HUES6 (cell line): ENCODE measurements around the gene PNISR.

ENCODE experiments used
- H3K27ac ChIP-seq: 2 replicates; pipeline ENCODE4 v1.7.0; 2013; ENCODE audit warnings: low read depth, mild to moderate bottlenecking, low read length, inconsistent platforms
- H3K27me3 ChIP-seq: 2 replicates; pipeline ENCODE4 v1.6.1; 2013; ENCODE audit warnings: low read length; ENCODE audit not compliant: control insufficient read depth, insufficient read depth
- H3K36me3 ChIP-seq: 2 replicates; pipeline ENCODE4 v1.6.1; 2013; ENCODE audit warnings: low read length; ENCODE audit not compliant: control insufficient read depth, insufficient read depth
- H3K4me1 ChIP-seq: 2 replicates; pipeline ENCODE4 v1.6.1; 2013; ENCODE audit warnings: low read length; ENCODE audit not compliant: control insufficient read depth, insufficient read depth
- H3K4me3 ChIP-seq: 2 replicates; pipeline ENCODE4 v1.5.1; 2013; ENCODE audit warnings: low read depth, low read length
- H3K9ac ChIP-seq: one replicate; pipeline ENCODE4 v1.6.1; 2013; ENCODE audit warnings: mild to moderate bottlenecking, low read length
- H3K9me3 ChIP-seq: 2 replicates; pipeline ENCODE4 v1.6.1; 2013; ENCODE audit warnings: low read depth, low read length; ENCODE audit not compliant: control insufficient read depth, insufficient read depth

Gene PNISR

DNA sequence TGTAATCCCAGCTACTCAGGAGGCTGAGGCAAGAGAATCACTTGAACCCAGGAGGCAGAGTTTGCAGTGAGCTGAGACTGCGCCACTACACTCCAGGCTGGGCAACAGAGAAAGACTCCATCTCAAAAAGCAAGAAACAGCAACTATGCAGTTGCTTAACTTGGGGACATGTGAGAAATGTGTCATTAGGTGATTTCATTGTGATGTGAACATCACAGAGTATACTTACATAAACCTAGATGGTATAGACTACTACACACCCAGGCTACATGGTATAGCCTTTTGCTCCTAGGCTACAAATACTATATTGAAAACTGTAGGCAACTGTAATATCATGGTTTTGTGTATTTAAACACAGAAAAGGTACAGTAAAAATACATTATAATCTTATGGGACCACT lies 27.8 kb downstream of the PNISR start:
- no peak overlapping the region for H3K4me3 ChIP-seq
- no peaks in the 10 kb centered on the region for H3K9me3 ChIP-seq
- H3K27me3 ChIP-seq = no peaks in the 10 kb centered on the region
- H3K27ac ChIP-seq = no peak overlapping the region
- H3K36me3 ChIP-seq = peaks cover 46% of the 10 kb centered on the region
- no peak overlapping the region for H3K9ac ChIP-seq
- H3K4me1 ChIP-seq = no peaks in the 10 kb centered on the region

DNA sequence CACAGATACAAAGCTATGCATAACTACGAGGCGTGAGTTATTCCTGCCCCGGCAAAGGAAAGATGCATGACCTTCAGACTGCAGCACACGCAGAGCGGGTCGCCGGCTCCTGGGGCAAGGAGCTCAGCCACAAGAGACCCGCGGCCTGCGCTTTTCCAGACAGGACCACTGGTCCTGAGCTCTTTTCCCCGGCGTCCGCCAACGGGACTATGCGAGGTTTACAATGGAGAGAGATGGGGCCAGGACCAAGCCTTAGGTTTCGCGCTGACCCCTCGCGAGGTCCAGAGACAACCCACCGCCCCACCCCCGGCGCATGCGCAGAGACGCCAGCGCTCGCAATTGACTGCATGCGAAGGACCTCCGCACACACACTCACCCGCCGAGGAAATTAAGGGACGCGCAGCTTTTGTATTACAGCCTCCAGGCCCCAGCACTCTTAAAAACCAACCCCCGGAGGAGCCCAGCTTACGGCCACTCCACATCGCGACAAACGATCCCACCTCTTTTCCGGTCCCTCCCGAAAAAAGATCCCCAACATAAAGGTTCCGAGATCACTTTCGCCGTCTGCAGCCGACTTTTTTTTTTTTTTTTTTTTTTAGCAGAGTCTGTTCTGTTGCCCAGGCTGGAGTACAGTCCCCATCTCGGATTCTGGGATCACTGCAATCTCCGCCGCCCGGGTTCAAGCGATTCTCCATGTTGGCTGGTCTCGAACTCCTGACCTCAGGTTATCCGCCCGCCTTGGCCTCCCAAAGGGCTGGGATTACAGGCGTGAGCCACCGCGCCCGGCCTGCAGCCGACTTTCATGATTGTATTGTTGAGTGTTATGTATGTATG lies 31.2 kb downstream of the PNISR start, which contains the start of gene COQ3:
TSS of gene COQ3 (minus strand) at position 498 of the 834 bp plus-strand sequence. CDS start at position 482, 16 bp downstream.
- Histone ChIP-seq H3K9ac (peak within 1 kb of the TSS; percentile 94), H3K36me3 (peaks cover 12% of the 10 kb centered on the region), H3K4me1 (no peaks in the 10 kb centered on the region), H3K9me3 (no peaks in the 10 kb centered on the region), H3K27ac (peak within 1 kb of the TSS; percentile 97), H3K4me3 (peak within 1 kb of the TSS; percentile 97), H3K27me3 (no peaks in the 10 kb centered on the region)

DNA sequence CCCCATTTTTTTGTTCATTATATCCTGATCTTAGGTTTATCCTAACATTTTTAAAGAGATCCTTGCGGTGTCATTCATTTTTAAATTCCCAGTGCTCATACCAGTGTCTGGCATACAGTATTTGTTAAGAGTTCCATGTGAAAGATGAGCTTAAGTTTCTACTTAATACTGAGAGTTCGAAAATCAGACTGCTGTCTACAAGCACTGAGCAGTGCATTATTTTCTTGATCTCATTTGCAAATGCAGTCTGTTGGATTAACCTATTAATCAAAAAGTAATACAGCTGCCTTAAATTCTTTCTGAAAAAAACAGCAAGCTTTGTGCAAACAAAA lies 31.8 kb downstream of the PNISR start:
- H3K9ac ChIP-seq = peak overlapping the region; percentile 94
- no peaks in the 10 kb centered on the region for H3K4me1 ChIP-seq
- no peaks in the 10 kb centered on the region for H3K9me3 ChIP-seq
- peak overlapping the region; percentile 97 for H3K4me3 ChIP-seq
- H3K36me3 ChIP-seq = peaks cover 8% of the 10 kb centered on the region
- H3K27ac ChIP-seq = peak overlapping the region; percentile 97
- no peaks in the 10 kb centered on the region for H3K27me3 ChIP-seq

DNA sequence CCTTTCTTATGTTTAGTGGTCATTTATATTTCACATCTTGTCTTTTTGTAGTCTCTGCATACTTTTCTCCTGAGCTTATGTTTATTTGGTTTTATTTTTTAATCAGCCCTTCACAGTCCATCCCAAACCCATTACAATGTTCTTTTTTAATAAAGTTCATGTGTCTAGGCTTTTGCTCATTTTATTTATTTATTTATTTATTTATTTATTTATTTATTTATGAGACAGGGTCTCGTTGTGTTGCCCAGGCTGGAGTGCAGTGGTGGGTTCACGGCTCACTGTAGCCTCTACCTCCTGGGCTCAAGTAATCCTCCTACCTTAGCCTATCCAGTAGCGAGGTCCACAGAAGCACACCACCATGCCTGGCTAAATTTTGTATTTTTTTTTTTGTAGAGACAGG lies 34.2 kb downstream of the PNISR start:
- H3K36me3 ChIP-seq = no peaks in the 10 kb centered on the region

GRCh38 chr6:99384507-99384906 lies 40.6 kb downstream of the PNISR start:
- no peaks in the 10 kb centered on the region for H3K4me1 ChIP-seq
- H3K27ac ChIP-seq = no peak overlapping the region
- H3K9ac ChIP-seq = no peak overlapping the region
- no peaks in the 10 kb centered on the region for H3K27me3 ChIP-seq
- H3K4me3 ChIP-seq = no peak overlapping the region
- no peaks in the 10 kb centered on the region for H3K9me3 ChIP-seq
- H3K36me3 ChIP-seq = no peaks in the 10 kb centered on the region

More for the DNA sequence above, 34.2 kb downstream of the PNISR start:
- Histone ChIP-seq H3K27ac (no peak overlapping the region), H3K27me3 (no peaks in the 10 kb centered on the region), H3K9ac (no peak overlapping the region), H3K9me3 (no peaks in the 10 kb centered on the region), H3K4me3 (no peak overlapping the region), H3K4me1 (no peaks in the 10 kb centered on the region)

DNA sequence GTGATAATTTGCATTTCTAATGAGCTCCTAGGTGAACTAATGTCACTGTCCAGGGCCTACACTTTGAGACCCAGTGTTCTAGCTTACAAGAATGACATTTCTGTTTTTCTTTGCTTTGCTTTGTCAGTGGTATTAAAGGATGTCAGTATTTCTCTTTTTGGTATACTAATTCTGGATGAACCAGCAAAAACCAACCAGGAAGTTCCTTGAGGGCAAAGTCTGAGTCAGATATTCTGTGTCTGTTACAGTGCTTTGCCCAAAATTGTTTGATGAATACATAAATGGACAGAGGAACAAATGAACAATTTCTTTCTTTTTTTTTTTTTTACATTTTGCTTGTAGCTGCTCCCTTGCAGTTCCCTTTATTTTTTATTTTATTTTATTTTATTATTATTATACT lies 46.5 kb downstream of the PNISR start:
- no peak overlapping the region for H3K27ac ChIP-seq

GRCh38 chr6:99369533-99369932 lies 55.6 kb downstream of the PNISR start:
- no peaks in the 10 kb centered on the region for H3K36me3 ChIP-seq
- no peaks in the 10 kb centered on the region for H3K27me3 ChIP-seq
- no peaks in the 10 kb centered on the region for H3K9me3 ChIP-seq
- H3K4me1 ChIP-seq = peaks cover 4% of the 10 kb centered on the region; the same call in 1 of the 2 replicates
- H3K9ac ChIP-seq = no peak overlapping the region
- H3K27ac ChIP-seq = no peak overlapping the region
- no peak overlapping the region for H3K4me3 ChIP-seq

More for the DNA sequence above, 46.5 kb downstream of the PNISR start:
- Histone ChIP-seq H3K9ac (no peak overlapping the region), H3K36me3 (no peaks in the 10 kb centered on the region), H3K4me3 (no peak overlapping the region), H3K4me1 (no peaks in the 10 kb centered on the region), H3K9me3 (no peaks in the 10 kb centered on the region), H3K27me3 (no peaks in the 10 kb centered on the region)

- H3K4me3 ChIP-seq = no peak overlapping the region
Measured at GRCh38 chr6:99366852-99367251, 58.3 kb downstream of the PNISR start.

DNA sequence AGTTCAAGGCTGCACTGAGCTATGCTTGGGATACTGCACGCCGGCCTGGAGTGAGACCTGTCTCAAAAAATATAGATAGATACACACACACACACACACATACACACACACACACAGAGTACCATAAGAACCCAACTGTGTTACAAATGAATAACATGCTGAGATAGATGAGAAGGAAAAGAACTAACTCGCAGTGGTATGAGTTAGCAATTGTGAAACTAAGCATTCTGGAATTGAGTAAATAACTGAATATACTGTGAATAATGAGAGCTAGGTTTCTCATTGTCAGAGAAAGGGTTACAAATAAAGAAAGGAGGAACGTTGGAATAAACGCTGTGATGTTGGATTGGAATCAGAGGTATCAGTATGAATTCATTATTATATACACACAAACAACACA lies 61.1 kb downstream of the PNISR start:
- H3K27me3 ChIP-seq = no peaks in the 10 kb centered on the region
- no peak overlapping the region for H3K27ac ChIP-seq
- no peaks in the 10 kb centered on the region for H3K9me3 ChIP-seq
- no peaks in the 10 kb centered on the region for H3K36me3 ChIP-seq
- H3K4me1 ChIP-seq = no peaks in the 10 kb centered on the region
- no peak overlapping the region for H3K9ac ChIP-seq
- H3K4me3 ChIP-seq = no peak overlapping the region

More at GRCh38 chr6:99366852-99367251, 58.3 kb downstream of the PNISR start:
- H3K36me3 ChIP-seq = no peaks in the 10 kb centered on the region
- no peaks in the 10 kb centered on the region for H3K9me3 ChIP-seq
- H3K9ac ChIP-seq = no peak overlapping the region
- H3K27ac ChIP-seq = no peak overlapping the region
- H3K4me1 ChIP-seq = peaks cover 4% of the 10 kb centered on the region; the same call in 1 of the 2 replicates
- no peaks in the 10 kb centered on the region for H3K27me3 ChIP-seq

- Histone ChIP-seq H3K4me1 (no peaks in the 10 kb centered on the region), H3K4me3 (no peak overlapping the region)
Measured at GRCh38 chr6:99362678-99363268, 62.3 kb downstream of the PNISR start.

GRCh38 chr6:99359800-99360199 lies 65.3 kb downstream of the PNISR start:
- H3K36me3 ChIP-seq = no peaks in the 10 kb centered on the region
- peaks cover 9% of the 10 kb centered on the region; the same call in 1 of the 2 replicates for H3K27me3 ChIP-seq
- no peak overlapping the region for H3K27ac ChIP-seq
- H3K4me3 ChIP-seq = no peak overlapping the region
- H3K9me3 ChIP-seq = no peaks in the 10 kb centered on the region
- no peak overlapping the region for H3K9ac ChIP-seq
- H3K4me1 ChIP-seq = no peaks in the 10 kb centered on the region

More at GRCh38 chr6:99362678-99363268, 62.3 kb downstream of the PNISR start:
- H3K9me3 ChIP-seq = no peaks in the 10 kb centered on the region
- no peaks in the 10 kb centered on the region for H3K36me3 ChIP-seq
- H3K9ac ChIP-seq = no peak overlapping the region
- H3K27me3 ChIP-seq = no peaks in the 10 kb centered on the region
- H3K27ac ChIP-seq = no peak overlapping the region
